Measurements from ENCODE around the gene LRRC4.

The LRRC4 gene

GRCh38 chr7:128004623-128005022, 26.6 kb downstream of the LRRC4 start:
- Histone ChIP-seq H3K36me3 (no peaks in the 10 kb centered on the region; the same call in 1 of the 2 replicates), H3K27ac (no peak overlapping the region), H3K4me3 (ENCODE audit: low read depth, low read length) (no peak overlapping the region), H3K9me3 (ENCODE audit: severe bottlenecking) (no peaks in the 10 kb centered on the region), H3K27me3 (ENCODE audit: insufficient read depth, low read depth, severe bottlenecking) (no peaks in the 10 kb centered on the region)
- no peak for DNase-seq
- TF ChIP-seq, protein P1, sequence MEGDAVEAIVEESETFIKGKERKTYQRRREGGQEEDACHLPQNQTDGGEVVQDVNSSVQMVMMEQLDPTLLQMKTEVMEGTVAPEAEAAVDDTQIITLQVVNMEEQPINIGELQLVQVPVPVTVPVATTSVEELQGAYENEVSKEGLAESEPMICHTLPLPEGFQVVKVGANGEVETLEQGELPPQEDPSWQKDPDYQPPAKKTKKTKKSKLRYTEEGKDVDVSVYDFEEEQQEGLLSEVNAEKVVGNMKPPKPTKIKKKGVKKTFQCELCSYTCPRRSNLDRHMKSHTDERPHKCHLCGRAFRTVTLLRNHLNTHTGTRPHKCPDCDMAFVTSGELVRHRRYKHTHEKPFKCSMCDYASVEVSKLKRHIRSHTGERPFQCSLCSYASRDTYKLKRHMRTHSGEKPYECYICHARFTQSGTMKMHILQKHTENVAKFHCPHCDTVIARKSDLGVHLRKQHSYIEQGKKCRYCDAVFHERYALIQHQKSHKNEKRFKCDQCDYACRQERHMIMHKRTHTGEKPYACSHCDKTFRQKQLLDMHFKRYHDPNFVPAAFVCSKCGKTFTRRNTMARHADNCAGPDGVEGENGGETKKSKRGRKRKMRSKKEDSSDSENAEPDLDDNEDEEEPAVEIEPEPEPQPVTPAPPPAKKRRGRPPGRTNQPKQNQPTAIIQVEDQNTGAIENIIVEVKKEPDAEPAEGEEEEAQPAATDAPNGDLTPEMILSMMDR (IDR thresholded peaks at IDR 0.05; ENCODE audit: low read depth, low read length), result no peak

- H3K27me3 ChIP-seq (ENCODE audit: insufficient read depth, low read depth, severe bottlenecking), result no peaks in the 10 kb centered on the region
- H3K36me3 ChIP-seq, result no peaks in the 10 kb centered on the region; the same call in 1 of the 2 replicates
- H3K4me3 ChIP-seq (ENCODE audit: low read depth, low read length), result no peak overlapping the region
- no peaks in the 10 kb centered on the region for H3K9me3 ChIP-seq (ENCODE audit: severe bottlenecking)
- no peak for DNase-seq
- TF ChIP-seq, protein P1 (IDR thresholded peaks at IDR 0.05; ENCODE audit: low read depth, low read length), result no peak
- no peak overlapping the region for H3K27ac ChIP-seq
These were observed 27.4 kb downstream of the LRRC4 start for GRCh38 chr7:128003787-128004186.

- no peaks in the 10 kb centered on the region; the same call in 1 of the 2 replicates for H3K36me3 ChIP-seq
These were observed 28.1 kb downstream of the LRRC4 start for GRCh38 chr7:128003167-128003566.

GRCh38 chr7:128000854-128001265, 30.4 kb downstream of the LRRC4 start:
- Histone ChIP-seq H3K9me3 (ENCODE audit: severe bottlenecking) (no peaks in the 10 kb centered on the region), H3K36me3 (no peaks in the 10 kb centered on the region; the same call in 1 of the 2 replicates), H3K27me3 (ENCODE audit: insufficient read depth, low read depth, severe bottlenecking) (no peaks in the 10 kb centered on the region), H3K27ac (no peak overlapping the region), H3K4me3 (ENCODE audit: low read depth, low read length) (no peak overlapping the region)
- DNase-seq, result no peak
- TF ChIP-seq, protein P1 (IDR thresholded peaks at IDR 0.05; ENCODE audit: low read depth, low read length), result no peak

More at GRCh38 chr7:128003167-128003566, 28.1 kb downstream of the LRRC4 start:
- Histone ChIP-seq H3K4me3 (ENCODE audit: low read depth, low read length) (no peak overlapping the region), H3K27me3 (ENCODE audit: insufficient read depth, low read depth, severe bottlenecking) (no peaks in the 10 kb centered on the region), H3K9me3 (ENCODE audit: severe bottlenecking) (no peaks in the 10 kb centered on the region), H3K27ac (no peak overlapping the region)
- no peak for DNase-seq
- TF ChIP-seq, protein P1 (IDR thresholded peaks at IDR 0.05; ENCODE audit: low read depth, low read length), result no peak

DNA sequence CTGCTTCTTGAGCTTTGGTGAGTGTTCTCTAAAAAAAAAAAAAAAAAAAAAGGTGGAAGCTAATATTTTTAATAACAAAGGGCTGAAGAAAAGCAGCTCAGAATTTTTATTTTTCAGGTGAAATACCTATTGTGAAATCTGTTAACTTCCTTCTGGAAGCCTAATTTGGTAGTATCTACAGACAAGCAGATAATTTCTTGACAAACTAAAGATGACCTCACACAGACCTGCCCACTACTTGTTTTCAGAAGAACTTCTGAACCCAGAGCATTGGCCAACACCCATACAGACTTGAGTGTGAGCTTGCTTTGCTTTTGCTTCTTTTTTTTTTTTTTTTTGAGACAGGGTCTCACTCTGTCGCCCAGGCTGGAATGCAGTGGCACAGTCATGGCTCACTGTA, 31.2 kb downstream of the LRRC4 start:
- TF ChIP-seq, protein P1 (IDR thresholded peaks at IDR 0.05; ENCODE audit: low read depth, low read length), result no peak
- DNase-seq, result no peak
- no peaks in the 10 kb centered on the region; the same call in 1 of the 2 replicates for H3K36me3 ChIP-seq

GRCh38 chr7:127998671-127999070, 32.6 kb downstream of the LRRC4 start:
- no peaks in the 10 kb centered on the region for H3K27me3 ChIP-seq (ENCODE audit: insufficient read depth, low read depth, severe bottlenecking)
- no peak for DNase-seq

More for the DNA sequence above, 31.2 kb downstream of the LRRC4 start:
- no peak overlapping the region for H3K4me3 ChIP-seq (ENCODE audit: low read depth, low read length)
- no peak overlapping the region for H3K27ac ChIP-seq
- no peaks in the 10 kb centered on the region for H3K27me3 ChIP-seq (ENCODE audit: insufficient read depth, low read depth, severe bottlenecking)
- H3K9me3 ChIP-seq (ENCODE audit: severe bottlenecking), result no peaks in the 10 kb centered on the region

More at GRCh38 chr7:127998671-127999070, 32.6 kb downstream of the LRRC4 start:
- H3K9me3 ChIP-seq (ENCODE audit: severe bottlenecking), result no peaks in the 10 kb centered on the region
- no peaks in the 10 kb centered on the region; the same call in 1 of the 2 replicates for H3K36me3 ChIP-seq
- TF ChIP-seq, protein P1 (IDR thresholded peaks at IDR 0.05; ENCODE audit: low read depth, low read length), result no peak
- H3K27ac ChIP-seq, result no peak overlapping the region
- no peak overlapping the region for H3K4me3 ChIP-seq (ENCODE audit: low read depth, low read length)
